K562 (cell line): Measurements from ENCODE around the gene SLC25A45. TPM values are rescaled to one million over a fixed set of nuclear protein-coding genes. Genes with fewer than 3 reads are reported as not detected.
A peak's percentile ranks its signal among the peaks of the same experiment; 100 is the strongest.

Source experiments
- ATF1 ChIP-seq, 2 experiments: fragments of 450-650 bp in 1 of 2; IDR thresholded peaks; 2 replicates each; pipeline ENCODE4 v1.6.1; 2016; ENCODE audit warnings: missing compliant biosample characterization in 1 of 2, missing genetic modification characterization in 1 of 2
- C11orf30 ChIP-seq: fragments of 450-650 bp; IDR thresholded peaks from 2 replicates; pipeline ENCODE4 v1.6.1; 2016; ENCODE audit warnings: low read depth, mild to moderate bottlenecking
- CBX3 ChIP-seq, 2 experiments: IDR thresholded peaks; 1 replicate in 1 of 2; 2 replicates in 1 of 2; pipeline ENCODE4 v1.6.1; 2012; ENCODE audit warnings: inconsistent platforms in 2 of 2, low read length in 2 of 2, borderline replicate concordance in 1 of 2, control low read depth in 1 of 2
- CREB3 ChIP-seq: fragments of 450-650 bp; conservative IDR thresholded peaks from 2 replicates; pipeline ENCODE4 v1.6.1; 2016; ENCODE audit warnings: missing genetic modification characterization, low read depth, mild to moderate bottlenecking, missing compliant biosample characterization, moderate library complexity
- EZH2 ChIP-seq: IDR thresholded peaks from 2 replicates; pipeline ENCODE4 v1.6.1; 2012; ENCODE audit warnings: low read depth, mild to moderate bottlenecking, inconsistent platforms, low read length, borderline replicate concordance
- FOS ChIP-seq: IDR thresholded peaks from 3 replicates; pipeline ENCODE4 v1.6.1; 2011; ENCODE audit not compliant: insufficient read length; ENCODE audit errors: extremely low read depth
- HDAC3 ChIP-seq: fragments of 450-650 bp; IDR thresholded peaks from 2 replicates; pipeline ENCODE4 v1.6.1; 2018; ENCODE audit warnings: borderline replicate concordance, mild to moderate bottlenecking, moderate library complexity; ENCODE audit not compliant: partially characterized antibody
- MLLT1 ChIP-seq, 2 experiments: fragments of 450-650 bp; IDR thresholded peaks; 2 replicates each; pipeline ENCODE4 v1.6.1; 2016
- MTA3 ChIP-seq: fragments of 450-650 bp; formaldehyde crosslinking; IDR thresholded peaks from 2 replicates; pipeline ENCODE4 v1.6.1; 2017; ENCODE audit warnings: mild to moderate bottlenecking, borderline replicate concordance
- NCOA6 ChIP-seq: fragments of 450-650 bp; IDR thresholded peaks from 2 replicates; pipeline ENCODE4 v1.6.1; 2017; ENCODE audit warnings: mild to moderate bottlenecking
- NR1H2 ChIP-seq: sonication (generic); formaldehyde crosslinking; IDR thresholded peaks from 2 replicates; pipeline ENCODE4 v1.4.0; 2020; ENCODE audit warnings: mild to moderate bottlenecking, missing genetic modification reagents
- PATZ1 ChIP-seq: fragments of 250-450 bp; sonication (Bioruptor Pico); IDR thresholded peaks from 2 replicates; pipeline ENCODE4 v1.5.0; 2020; ENCODE audit warnings: mild to moderate bottlenecking, borderline replicate concordance
- SREBF2 ChIP-seq: sonication (generic); formaldehyde crosslinking; IDR thresholded peaks from 2 replicates; pipeline ENCODE4 v1.4.0; 2020; ENCODE audit warnings: mild to moderate bottlenecking, missing genetic modification reagents
- TCF7 ChIP-seq: sonication (generic); IDR thresholded peaks from 2 replicates; pipeline ENCODE4 v1.6.1; 2016; ENCODE audit warnings: antibody characterized with exemption, borderline replicate concordance
- THAP7 ChIP-seq: fragments of 250-450 bp; sonication (Bioruptor Pico); IDR thresholded peaks from 2 replicates; pipeline ENCODE4 v1.5.0; 2021
- ZBTB43 ChIP-seq: sonication (generic); formaldehyde crosslinking; IDR thresholded peaks from 2 replicates; pipeline ENCODE4 v1.8.0; 2023; ENCODE audit warnings: mild to moderate bottlenecking, missing genetic modification reagents
- ZBTB5 ChIP-seq: fragments of 450-650 bp; IDR thresholded peaks from 2 replicates; pipeline ENCODE4 v1.6.1; 2017; ENCODE audit warnings: antibody characterized with exemption
- ZNF699 ChIP-seq: fragments of 250-450 bp; sonication (Bioruptor Pico); IDR thresholded peaks from 2 replicates; pipeline ENCODE4 v1.8.0; 2021; ENCODE audit warnings: mild to moderate bottlenecking, moderate library complexity; ENCODE audit not compliant: insufficient replicate concordance
- polyA plus RNA-seq, 8 experiments: library from polyadenylated mRNA; depleted of rRNA in 4 of 8; stranded (reverse) in 5 of 8; unstranded in 3 of 8; fragments of >200 nt; fragmentation: Nextera tagmentation in 2 of 8; fragmentation: Illumina TruSeq in 1 of 8; extraction: Ambion mirVana in 2 of 8; extraction: Trizol in 1 of 8; gene quantifications; 2 replicates each; pipeline versions ENCODE4 v1.2.1 to v1.2.3, GENCODE V29; 2011 to 2014; ENCODE audit warnings: inconsistent platforms in 1 of 8, missing spikeins in 1 of 8
- total RNA-seq, 7 experiments: library from RNA; depleted of rRNA in 6 of 7; stranded (reverse); fragments of >200 nt in 6 of 7; fragmentation: Illumina TruSeq in 2 of 7; extraction: Trizol in 2 of 7; gene quantifications; 2 replicates each; pipeline versions ENCODE4 v1.2.1 to v1.2.3, GENCODE V29; 2011 to 2021; ENCODE audit warnings: low replicate concordance in 1 of 7

SLC25A45 gene
- total and polyA plus RNA-seq, 9 of the 15 experiments (the other 6 are each of a cell fraction or from before 2014, with no cell fraction given), result 0.15 to 2.3 (median 0.68) TPM

- TF ChIP-seq CBX3 (IDR thresholded peaks at IDR 0.05; ENCODE audit: borderline replicate concordance in 1 of 2, low read length in 2 of 2) (no peak), TCF7 (no peak), ATF1 (CRISPR knock-in tag; IDR thresholded peaks at IDR 0.05) (peak; percentile 64), ATF1 (tag; IDR thresholded peaks at IDR 0.05) (peak; percentile 96), ZBTB5 (no peak), NCOA6 (no peak), PATZ1 (CRISPR knock-in tag) (no peak), EZH2 (no peak), MLLT1 (IDR thresholded peaks at IDR 0.05) (peak; percentile 94 to 96), C11orf30 (no peak), ZNF699 (CRISPR knock-in tag) (no peak), SREBF2 (no peak), NR1H2 (CRISPR knock-in tag) (no peak), CREB3 (tag) (0 out of 2 replicates have a peak, but pooled peaks have one; percentile 26), ZBTB43 (CRISPR knock-in tag) (no peak), FOS (no peak), HDAC3 (no peak), MTA3 (no peak; the same call in none of the 2 replicates), THAP7 (CRISPR knock-in tag) (no peak)
Observed at GRCh38 chr11:65421794-65422632, 39.6 kb upstream of the SLC25A45 start (continued).
